Cardiac muscle cell (in vitro differentiated cells and primary cell): Measurements from ENCODE around the gene MVK. TPM values are rescaled to one million over a fixed set of nuclear protein-coding genes. Genes with fewer than 3 reads are reported as not detected.

ENCODE experiments used
- DNase-seq, 2 donors: peaks; one replicate each; pipeline versions ENCODE4 v3.0.0 to v3.0.0-alpha.2; 2010 to 2017; ENCODE audit warnings: low read depth in 1 of 2, low spot score in 1 of 2
- H3K27ac ChIP-seq: fragments of 200-600 bp; sonication (generic); 2 replicates; pipeline ENCODE4 v1.5.1; 2016
- H3K27me3 ChIP-seq: fragments of 200-600 bp; sonication (generic); 2 replicates; pipeline ENCODE4 v1.6.0; 2016; ENCODE audit warnings: control low read depth
- H3K36me3 ChIP-seq: fragments of 200-600 bp; sonication (generic); 2 replicates; pipeline ENCODE4 v1.5.1; 2016; ENCODE audit warnings: control low read depth
- H3K4me1 ChIP-seq: fragments of 200-600 bp; sonication (generic); 2 replicates; pipeline ENCODE4 v1.8.1; 2017; ENCODE audit warnings: low read depth, mild to moderate bottlenecking, mixed run types
- H3K4me3 ChIP-seq: fragments of 200-600 bp; sonication (generic); 2 replicates; pipeline ENCODE4 v1.5.1; 2016; ENCODE audit warnings: mild to moderate bottlenecking
- H3K9me3 ChIP-seq: fragments of 200-600 bp; sonication (generic); 2 replicates; pipeline ENCODE4 v1.5.1; 2017; ENCODE audit warnings: low read depth, mild to moderate bottlenecking, control low read depth
- CTCF ChIP-seq: IDR thresholded peaks from 2 replicates; pipeline ENCODE4 v1.5.1; 2012; ENCODE audit warnings: low read depth, mild to moderate bottlenecking, low read length
- polyA plus RNA-seq: library from polyadenylated mRNA; unstranded; fragments of >200 nt; fragmentation: Nextera tagmentation; extraction: Ambion mirVana; gene quantifications from 2 replicates; pipeline ENCODE4 v1.2.1, GENCODE V29; 2016
- total RNA-seq: library from RNA; depleted of rRNA; stranded (reverse); fragments of >200 nt; gene quantifications from 2 replicates; pipeline ENCODE4 v1.2.3, GENCODE V29; 2016

Gene MVK
- total and polyA plus RNA-seq, 2 experiments from 2014 or later: 29.0 to 56.1 TPM

DNA sequence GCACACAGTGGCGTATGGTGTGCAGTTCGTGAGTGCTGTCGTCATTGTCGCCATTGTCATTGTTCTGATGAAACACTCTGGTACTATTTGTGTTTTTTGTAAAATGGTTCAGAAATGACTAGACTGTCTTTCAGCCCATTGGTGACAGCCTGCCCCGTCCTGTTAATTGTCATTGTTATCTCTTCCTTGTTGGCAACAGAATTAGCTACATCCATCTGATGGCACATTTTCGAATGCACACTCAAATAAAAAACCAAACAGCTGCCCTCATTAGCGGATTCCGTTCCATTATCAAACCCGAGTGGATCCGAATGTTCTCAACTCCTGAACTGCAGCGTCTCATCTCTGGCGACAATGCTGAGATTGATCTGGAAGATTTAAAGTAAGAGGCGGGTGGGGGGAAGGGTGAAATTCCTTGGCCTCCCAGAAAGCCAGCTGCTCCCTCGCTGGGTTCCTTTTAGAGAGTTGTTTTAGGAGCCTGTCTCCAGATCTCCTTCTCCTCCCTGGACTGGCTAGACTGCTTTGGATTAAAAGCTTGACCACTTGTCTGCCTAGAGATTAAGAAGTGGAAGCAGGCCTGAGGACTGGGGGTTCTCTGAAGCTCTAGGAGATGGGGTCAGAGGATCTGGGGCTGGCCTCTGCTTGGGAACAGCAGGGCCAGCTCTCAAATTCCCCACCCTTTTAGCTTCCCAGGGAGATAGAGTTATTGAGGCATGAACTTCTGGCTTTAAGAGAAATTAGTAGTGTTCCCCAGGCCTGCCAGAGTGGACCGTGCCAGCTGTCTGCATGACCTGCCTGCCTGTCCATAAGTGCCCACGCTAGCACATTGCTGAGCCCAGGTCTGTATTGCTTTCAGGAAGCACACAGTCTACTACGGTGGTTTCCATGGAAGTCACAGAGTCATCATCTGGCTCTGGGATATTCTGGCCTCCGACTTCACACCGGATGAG is 43.6 kb upstream of the MVK start:
- H3K4me1 ChIP-seq: peaks cover 60% of the 10 kb centered on the region
- no peaks in the 10 kb centered on the region for H3K36me3 ChIP-seq
- H3K27ac ChIP-seq: peak overlapping the region; percentile 87
- no peaks in the 10 kb centered on the region for H3K27me3 ChIP-seq
- peak in 1 of 2 donors; percentile 47 for DNase-seq
- no peak overlapping the region for H3K4me3 ChIP-seq
- no peaks in the 10 kb centered on the region for H3K9me3 ChIP-seq
- no peak for TF ChIP-seq CTCF

- H3K9me3 ChIP-seq: no peaks in the 10 kb centered on the region
These were observed 42.2 kb upstream of the MVK start for GRCh38 chr12:109531411-109531810.

DNA sequence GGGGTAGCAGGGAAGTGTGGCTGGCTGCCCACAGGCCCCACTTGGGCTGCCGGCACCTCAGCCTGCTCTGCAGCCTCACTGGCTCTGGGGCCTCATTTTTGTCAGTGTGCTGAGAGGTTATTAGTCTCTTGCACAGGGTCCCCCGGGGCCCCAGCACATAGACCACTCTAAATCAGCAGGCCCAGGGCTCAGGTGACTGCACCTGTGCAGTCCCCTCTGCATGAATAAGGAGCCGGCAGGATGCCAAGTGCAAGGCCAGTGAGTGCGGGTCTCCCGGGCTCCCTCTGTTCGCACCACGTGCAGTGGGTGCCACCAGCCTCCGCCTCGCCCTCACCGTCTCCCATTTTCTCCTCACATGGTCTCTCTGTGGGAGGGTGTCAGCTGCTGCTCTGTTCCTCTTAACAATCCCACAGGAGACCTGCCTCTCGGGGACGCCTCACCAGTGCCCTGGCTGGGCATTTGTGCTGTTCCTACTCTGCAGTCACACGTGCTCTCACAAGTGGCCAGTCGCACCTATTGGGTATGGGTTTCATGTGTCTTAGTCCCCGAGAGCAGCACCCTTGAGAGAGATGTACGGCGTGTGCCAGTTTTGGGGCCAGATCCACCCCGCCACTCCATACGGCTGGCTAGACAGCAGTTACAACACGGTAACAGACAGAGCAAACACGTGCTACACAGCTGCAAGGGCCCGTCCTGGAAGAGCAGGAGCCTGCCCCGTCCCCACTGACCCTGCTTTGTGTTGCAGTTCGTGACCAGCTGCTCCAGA is 40.7 kb upstream of the MVK start:
- no peaks in the 10 kb centered on the region for H3K9me3 ChIP-seq
- no peak for DNase-seq
- H3K4me1 ChIP-seq: peaks cover 57% of the 10 kb centered on the region
- no peak for TF ChIP-seq CTCF
- H3K36me3 ChIP-seq: no peaks in the 10 kb centered on the region
- H3K27ac ChIP-seq: no peak overlapping the region
- no peak overlapping the region for H3K4me3 ChIP-seq
- H3K27me3 ChIP-seq: no peaks in the 10 kb centered on the region

More at GRCh38 chr12:109531411-109531810, 42.2 kb upstream of the MVK start:
- Histone ChIP-seq H3K36me3 (no peaks in the 10 kb centered on the region), H3K4me3 (no peak overlapping the region), H3K4me1 (peaks cover 55% of the 10 kb centered on the region), H3K27me3 (no peaks in the 10 kb centered on the region), H3K27ac (peak overlapping the region; percentile 87)
- no peak for TF ChIP-seq CTCF
- DNase-seq: peak in 1 of 2 donors; percentile 67

- TF ChIP-seq CTCF: no peak
- DNase-seq: no peak
- Histone ChIP-seq H3K4me1 (peaks cover 59% of the 10 kb centered on the region), H3K36me3 (no peaks in the 10 kb centered on the region), H3K27me3 (no peaks in the 10 kb centered on the region), H3K27ac (no peak overlapping the region), H3K4me3 (no peak overlapping the region), H3K9me3 (no peaks in the 10 kb centered on the region)
These were observed 40.2 kb upstream of the MVK start for GRCh38 chr12:109533487-109533740.

DNA sequence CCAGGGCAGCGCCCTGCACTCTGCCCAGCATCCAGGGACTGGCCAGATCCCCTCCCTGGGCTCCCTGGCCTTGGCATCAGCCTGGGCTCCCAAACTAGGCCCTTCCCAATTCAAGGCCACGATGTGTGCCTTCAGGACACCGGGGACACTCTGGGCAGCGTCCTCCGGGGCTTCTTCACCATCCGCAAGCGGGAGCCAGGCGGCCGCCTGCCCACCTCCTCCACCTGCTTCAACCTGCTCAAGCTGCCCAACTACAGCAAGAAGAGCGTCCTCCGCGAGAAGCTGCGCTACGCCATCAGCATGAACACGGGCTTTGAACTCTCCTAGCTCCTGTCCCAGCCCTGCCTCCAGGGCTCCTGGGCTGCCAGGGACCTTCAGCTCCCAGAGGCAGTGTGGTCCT is 39.1 kb upstream of the MVK start:
- Histone ChIP-seq H3K4me1 (peaks cover 57% of the 10 kb centered on the region), H3K36me3 (no peaks in the 10 kb centered on the region)

More for the DNA sequence above, 39.1 kb upstream of the MVK start:
- TF ChIP-seq CTCF: no peak
- Histone ChIP-seq H3K4me3 (no peak overlapping the region), H3K27ac (no peak overlapping the region), H3K27me3 (no peaks in the 10 kb centered on the region), H3K9me3 (no peaks in the 10 kb centered on the region)
- no peak for DNase-seq
